Panc1 (cell line): Measurements from ENCODE around the gene SNAP25. TPM values are rescaled to one million over a fixed set of nuclear protein-coding genes. Genes with fewer than 3 reads are reported as not detected.

Source experiments
- ATAC-seq: fragments of 200-7000 bp; cut with Tn5 transposase; 2 replicates; pipeline ENCODE4 v1.9.1; 2020; ENCODE audit warnings: mild to moderate bottlenecking, moderate library complexity
- Bru-seq: library from RNA; stranded (reverse); fragments of 400-500 nt; gene quantifications from one replicate; lab custom pipeline; 2021; lab: Mats Ljungman, UMichigan
- BruChase-seq, 2 experiments: library from RNA; stranded (reverse); fragments of 400-500 nt; gene quantifications; one replicate each; lab custom pipeline; 2021; lab: Mats Ljungman, UMichigan
- BruUV-seq: library from RNA; stranded (reverse); fragments of 400-500 nt; replicated peaks from 2 replicates; lab custom pipeline; 2021; lab: Mats Ljungman, UMichigan
- CTCF ChIA-PET: fragments of 300-600 bp; sonication (Branson Sonifier 250); formaldehyde crosslinking; loops from one replicate; lab custom pipeline; 2022; ENCODE audit warnings: antibody characterized with exemption; lab: Charles Lee
- POLR2A ChIA-PET: fragments of 300-600 bp; sonication (Branson Sonifier 250); formaldehyde crosslinking; loops from one replicate; lab custom pipeline; 2022; ENCODE audit warnings: antibody characterized with exemption; lab: Charles Lee
- DNase-seq: peaks from one replicate; pipeline ENCODE4 v3.0.0-alpha.2; 2010; ENCODE audit warnings: low read depth, low spot score
- H3K27ac ChIP-seq: 2 replicates; pipeline ENCODE4 v1.5.1; 2011; ENCODE audit warnings: mild to moderate bottlenecking, low read length, inconsistent platforms
- H3K27me3 ChIP-seq: fragments of 200-500 bp; sonication (Bioruptor generic); 2 replicates; pipeline ENCODE4 v1.6.0; 2014; ENCODE audit warnings: low read length, inconsistent platforms; ENCODE audit not compliant: control insufficient read depth, insufficient read depth
- H3K36me3 ChIP-seq: fragments of 200-500 bp; sonication (Bioruptor generic); 2 replicates; pipeline ENCODE4 v1.5.1; 2014; ENCODE audit warnings: inconsistent platforms, mild to moderate bottlenecking, low read length, moderate library complexity; ENCODE audit not compliant: control insufficient read depth, insufficient read depth
- H3K4me1 ChIP-seq: 2 replicates; pipeline ENCODE4 v1.5.1; 2011; ENCODE audit warnings: inconsistent platforms, mild to moderate bottlenecking, low read length, moderate library complexity; ENCODE audit not compliant: control insufficient read depth, insufficient read depth
- H3K4me3 ChIP-seq, 2 experiments: 2 replicates each; pipeline ENCODE4 v1.5.1; 2011 to 2012; ENCODE audit warnings: low read depth in 2 of 2, low read length in 2 of 2, mild to moderate bottlenecking in 2 of 2, inconsistent platforms in 1 of 2, moderate library complexity in 1 of 2
- H3K9me3 ChIP-seq: fragments of 200-500 bp; sonication (Bioruptor generic); 2 replicates; pipeline ENCODE4 v1.5.1; 2014; ENCODE audit warnings: low read depth, mild to moderate bottlenecking, inconsistent platforms, low read length, moderate library complexity; ENCODE audit not compliant: control insufficient read depth, insufficient read depth
- POLR2AphosphoS5 ChIP-seq: IDR thresholded peaks from 2 replicates; pipeline ENCODE4 v1.6.1; 2012; ENCODE audit warnings: mild to moderate bottlenecking, low read depth, low read length, moderate library complexity
- SIN3A ChIP-seq: IDR thresholded peaks from 2 replicates; pipeline ENCODE4 v1.6.1; 2012; ENCODE audit warnings: low read depth, mild to moderate bottlenecking, low read length, moderate library complexity, borderline replicate concordance; ENCODE audit not compliant: insufficient read depth
- TCF7L2 ChIP-seq: IDR thresholded peaks from 2 replicates; pipeline ENCODE4 v1.6.1; 2011; ENCODE audit warnings: mild to moderate bottlenecking, low read depth, low read length, inconsistent platforms
- in situ Hi-C: cut with HindIII; loops from 2 replicates; pipeline ENCODE4 v1.10.0; 2016; ENCODE audit warnings: low sequenced_read_pairs, low pct_unique_long_range_greater_than_20kb
- intact Hi-C: fragments of 100-400 bp; cut with micrococcal nuclease; formaldehyde crosslinking; loops from one replicate; pipeline ENCODE4 v1.10.0; 2022; ENCODE audit not compliant: unreplicated experiment
- long read RNA-seq: library from polyadenylated mRNA; unstranded; transcript quantifications from one replicate; pipeline ENCODE4 v2.0.0, GENCODE V29; 2021; ENCODE audit not compliant: unreplicated experiment
- polyA plus RNA-seq: library from polyadenylated mRNA; unstranded; fragments of >200 nt; gene quantifications from one replicate; pipeline ENCODE4 v1.2.1, GENCODE V29; 2012; ENCODE audit warnings: missing spikeins; ENCODE audit not compliant: insufficient read length
- total RNA-seq: library from RNA; stranded (reverse); gene quantifications from one replicate; pipeline ENCODE4 v1.2.1, GENCODE V29; 2021; ENCODE audit not compliant: unreplicated experiment
- TF ChIP-seq, protein P1 (sequence below): fragments of 450-650 bp; IDR thresholded peaks from 2 replicates; pipeline ENCODE4 v1.5.1; 2017; ENCODE audit warnings: mild to moderate bottlenecking
- TF ChIP-seq, protein P2 (sequence below), 2 experiments: IDR thresholded peaks; 2 replicates each; pipeline ENCODE4 v1.6.1; 2011 to 2012; ENCODE audit warnings: low read depth in 2 of 2, control low read depth in 1 of 2, low read length in 1 of 2, mild to moderate bottlenecking in 1 of 2, moderate library complexity in 1 of 2; ENCODE audit not compliant: insufficient read depth in 1 of 2

The SNAP25 gene
- total RNA-seq (0.69 TPM), Bru-seq, nascent RNA (percentile 32 among the genes with signal in this experiment), BruChase-seq, experiment 1, labeled RNA remaining after a 2-hour chase (percentile 32 among the genes with signal in this experiment), BruChase-seq, experiment 2, labeled RNA remaining after a 6-hour chase (percentile 26 among the genes with signal in this experiment)
- polyA plus RNA-seq: 0.92 TPM
- long read RNA-seq, partial matches to known transcripts: 0 of 1 reads
- long read RNA-seq, other reads (novel, unspliced or antisense): 0 of 1 reads

DNA sequence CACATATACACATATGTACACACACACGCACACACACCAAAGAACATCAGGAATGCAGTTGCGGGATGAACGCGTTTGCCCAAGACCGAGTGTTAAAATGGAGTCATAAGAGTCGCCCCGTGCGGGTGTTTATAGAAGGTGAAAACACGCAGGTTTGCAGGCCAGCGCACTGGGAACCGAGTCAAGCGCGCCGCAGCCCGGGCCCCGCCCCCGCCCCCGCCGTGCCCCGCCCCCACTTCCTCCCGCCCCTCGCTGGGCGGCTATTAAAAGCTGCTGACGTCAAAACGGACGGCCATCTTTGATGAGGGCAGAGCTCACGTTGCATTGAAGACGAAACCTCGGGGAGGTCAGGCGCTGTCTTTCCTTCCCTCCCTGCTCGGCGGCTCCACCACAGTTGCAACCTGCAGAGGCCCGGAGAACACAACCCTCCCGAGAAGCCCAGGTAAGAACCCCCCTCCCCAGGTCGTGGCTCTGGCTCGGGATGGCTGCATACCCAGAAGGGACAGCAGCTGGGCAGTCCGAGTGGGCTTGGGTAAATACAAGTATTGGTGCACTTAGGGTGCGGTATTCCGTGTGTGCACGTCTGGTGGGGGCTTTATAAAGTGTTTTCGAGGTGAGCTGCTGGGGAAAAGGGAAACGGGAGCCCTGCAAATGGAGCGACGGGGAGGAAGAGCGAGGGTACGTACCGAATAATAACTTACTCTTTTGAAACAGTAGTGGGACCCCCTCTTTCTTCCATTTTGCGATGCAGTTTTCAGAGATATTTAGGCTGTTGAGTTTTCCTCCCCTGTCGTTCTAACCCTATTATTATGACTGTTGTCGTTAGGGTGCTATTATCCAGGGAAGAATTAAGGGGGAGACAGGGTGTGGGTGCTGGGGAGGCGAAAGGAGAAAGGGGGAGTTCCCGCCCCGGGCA, at the start of gene SNAP25:
Gene SNAP25, plus strand, starts transcription at position 295 of the 916 bp plus-strand sequence. CDS start 56,662 bp downstream, outside the sequence.
- DNase-seq (peak; percentile 50), ATAC-seq (peak; percentile 88)
- no peaks in the 10 kb centered on the region for H3K36me3 ChIP-seq
- BruUV-seq: no TSS peak
- peaks cover 13% of the 10 kb centered on the region for H3K27me3 ChIP-seq
- peak within 1 kb of the TSS; percentile 51 to 74 for H3K4me3 ChIP-seq
- CTCF ChIA-PET: interaction anchor here (0.6 to 0.7 kb wide), 2 partner anchors 106 to 209 kb away, joined by 4 to 5 read pairs; no protein-coding TSS in a partner anchor
- no peak within 1 kb of the TSS for H3K27ac ChIP-seq
- in situ Hi-C loops (no loop called here), intact Hi-C loops (no loop called here)
- no peaks in the 10 kb centered on the region; the same call in 1 of the 2 replicates for H3K4me1 ChIP-seq
- POLR2A ChIA-PET: interaction anchor here (0.6 to 0.7 kb wide), 3 partner anchors 188 to 308 kb away, joined by 4 to 7 read pairs (median 5); no protein-coding TSS in a partner anchor
- TF ChIP-seq, protein P1, sequence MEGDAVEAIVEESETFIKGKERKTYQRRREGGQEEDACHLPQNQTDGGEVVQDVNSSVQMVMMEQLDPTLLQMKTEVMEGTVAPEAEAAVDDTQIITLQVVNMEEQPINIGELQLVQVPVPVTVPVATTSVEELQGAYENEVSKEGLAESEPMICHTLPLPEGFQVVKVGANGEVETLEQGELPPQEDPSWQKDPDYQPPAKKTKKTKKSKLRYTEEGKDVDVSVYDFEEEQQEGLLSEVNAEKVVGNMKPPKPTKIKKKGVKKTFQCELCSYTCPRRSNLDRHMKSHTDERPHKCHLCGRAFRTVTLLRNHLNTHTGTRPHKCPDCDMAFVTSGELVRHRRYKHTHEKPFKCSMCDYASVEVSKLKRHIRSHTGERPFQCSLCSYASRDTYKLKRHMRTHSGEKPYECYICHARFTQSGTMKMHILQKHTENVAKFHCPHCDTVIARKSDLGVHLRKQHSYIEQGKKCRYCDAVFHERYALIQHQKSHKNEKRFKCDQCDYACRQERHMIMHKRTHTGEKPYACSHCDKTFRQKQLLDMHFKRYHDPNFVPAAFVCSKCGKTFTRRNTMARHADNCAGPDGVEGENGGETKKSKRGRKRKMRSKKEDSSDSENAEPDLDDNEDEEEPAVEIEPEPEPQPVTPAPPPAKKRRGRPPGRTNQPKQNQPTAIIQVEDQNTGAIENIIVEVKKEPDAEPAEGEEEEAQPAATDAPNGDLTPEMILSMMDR: no peak
- TF ChIP-seq, protein P2, sequence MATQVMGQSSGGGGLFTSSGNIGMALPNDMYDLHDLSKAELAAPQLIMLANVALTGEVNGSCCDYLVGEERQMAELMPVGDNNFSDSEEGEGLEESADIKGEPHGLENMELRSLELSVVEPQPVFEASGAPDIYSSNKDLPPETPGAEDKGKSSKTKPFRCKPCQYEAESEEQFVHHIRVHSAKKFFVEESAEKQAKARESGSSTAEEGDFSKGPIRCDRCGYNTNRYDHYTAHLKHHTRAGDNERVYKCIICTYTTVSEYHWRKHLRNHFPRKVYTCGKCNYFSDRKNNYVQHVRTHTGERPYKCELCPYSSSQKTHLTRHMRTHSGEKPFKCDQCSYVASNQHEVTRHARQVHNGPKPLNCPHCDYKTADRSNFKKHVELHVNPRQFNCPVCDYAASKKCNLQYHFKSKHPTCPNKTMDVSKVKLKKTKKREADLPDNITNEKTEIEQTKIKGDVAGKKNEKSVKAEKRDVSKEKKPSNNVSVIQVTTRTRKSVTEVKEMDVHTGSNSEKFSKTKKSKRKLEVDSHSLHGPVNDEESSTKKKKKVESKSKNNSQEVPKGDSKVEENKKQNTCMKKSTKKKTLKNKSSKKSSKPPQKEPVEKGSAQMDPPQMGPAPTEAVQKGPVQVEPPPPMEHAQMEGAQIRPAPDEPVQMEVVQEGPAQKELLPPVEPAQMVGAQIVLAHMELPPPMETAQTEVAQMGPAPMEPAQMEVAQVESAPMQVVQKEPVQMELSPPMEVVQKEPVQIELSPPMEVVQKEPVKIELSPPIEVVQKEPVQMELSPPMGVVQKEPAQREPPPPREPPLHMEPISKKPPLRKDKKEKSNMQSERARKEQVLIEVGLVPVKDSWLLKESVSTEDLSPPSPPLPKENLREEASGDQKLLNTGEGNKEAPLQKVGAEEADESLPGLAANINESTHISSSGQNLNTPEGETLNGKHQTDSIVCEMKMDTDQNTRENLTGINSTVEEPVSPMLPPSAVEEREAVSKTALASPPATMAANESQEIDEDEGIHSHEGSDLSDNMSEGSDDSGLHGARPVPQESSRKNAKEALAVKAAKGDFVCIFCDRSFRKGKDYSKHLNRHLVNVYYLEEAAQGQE (IDR thresholded peaks at IDR 0.05; ENCODE audit: insufficient read depth in 1 of 2, low read depth in 2 of 2, low read length in 1 of 2): peak in 1 of 2 experiments; percentile 84; a peak in 2 of 4 replicates
- TF ChIP-seq TCF7L2 (peak; percentile 45; the same call in 1 of the 2 replicates), POLR2AphosphoS5 (no peak), SIN3A (no peak)
- no peaks in the 10 kb centered on the region for H3K9me3 ChIP-seq

DNA sequence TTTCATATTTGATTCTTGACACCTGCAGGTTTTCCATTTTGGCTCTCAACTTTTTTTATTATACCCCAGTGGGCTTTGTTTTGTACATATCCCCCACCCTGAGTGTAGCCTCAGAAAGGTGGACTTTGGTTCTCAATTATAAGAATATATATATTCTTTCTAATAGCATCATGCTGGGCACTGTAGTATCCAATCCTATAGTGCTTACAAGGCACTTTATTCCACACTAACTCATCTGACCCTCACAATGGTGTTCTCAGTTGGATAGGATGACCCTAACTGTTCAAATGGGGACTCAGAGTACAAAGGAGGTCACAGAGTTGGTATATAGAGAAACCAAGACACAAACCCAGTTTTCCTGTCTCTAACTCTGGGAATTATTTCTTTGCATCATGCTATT, 48.9 kb upstream of the SNAP25 start:
- Histone ChIP-seq H3K36me3 (no peaks in the 10 kb centered on the region), H3K9me3 (no peaks in the 10 kb centered on the region), H3K4me1 (no peaks in the 10 kb centered on the region), H3K4me3 (no peak overlapping the region), H3K27ac (no peak overlapping the region), H3K27me3 (peaks cover 6% of the 10 kb centered on the region; the same call in 1 of the 2 replicates)
- ATAC-seq: no peak
- TF ChIP-seq POLR2AphosphoS5 (no peak), SIN3A (no peak), TCF7L2 (no peak)
- TF ChIP-seq, protein P1: no peak
- TF ChIP-seq, protein P2 (IDR thresholded peaks at IDR 0.05; ENCODE audit: insufficient read depth in 1 of 2, low read depth in 2 of 2, low read length in 1 of 2): no peak
- ChIA-PET POLR2A (no interaction called here), CTCF (no interaction called here)
- BruUV-seq: no TSS peak
- intact Hi-C loops (no loop called here), in situ Hi-C loops (no loop called here)
- DNase-seq: no peak
